Forelimb muscle (tissue), 1 donor: ENCODE measurements around the gene FAM98B. TPM values are rescaled to one million over a fixed set of nuclear protein-coding genes. Genes with fewer than 3 reads are reported as not detected.

Experiments used
- DNase-seq: peaks from one replicate; pipeline ENCODE4 v3.0.0-alpha.2; 2013; ENCODE audit warnings: low read depth
- polyA plus RNA-seq: library from polyadenylated mRNA; unstranded; fragments of 120-200 nt; gene quantifications from one replicate; pipeline ENCODE4 v1.2.1, GENCODE V29; 2013; ENCODE audit not compliant: insufficient read length

FAM98B gene
- polyA plus RNA-seq, 1 donor = 26.5 TPM

DNA sequence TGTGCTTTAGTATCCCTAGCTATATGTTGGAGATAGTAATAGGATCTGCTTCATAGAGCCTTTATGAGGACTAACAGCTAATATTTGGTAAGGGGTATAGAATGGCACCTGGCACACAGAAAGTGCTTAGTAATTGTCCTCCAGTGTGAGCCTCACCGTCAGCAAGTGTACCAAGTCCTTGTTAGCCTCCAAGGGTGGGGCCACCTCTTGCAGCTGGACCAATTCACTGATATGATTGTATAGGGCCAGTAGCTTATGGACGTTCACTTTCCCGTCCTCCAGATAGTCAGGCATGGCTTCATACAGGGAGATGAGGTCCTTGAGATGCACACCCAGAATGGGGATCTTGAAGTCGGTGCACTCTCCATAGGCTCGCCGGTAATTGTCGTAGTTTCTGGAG is 53.6 kb downstream of the FAM98B start:
- no peak for DNase-seq

DNA sequence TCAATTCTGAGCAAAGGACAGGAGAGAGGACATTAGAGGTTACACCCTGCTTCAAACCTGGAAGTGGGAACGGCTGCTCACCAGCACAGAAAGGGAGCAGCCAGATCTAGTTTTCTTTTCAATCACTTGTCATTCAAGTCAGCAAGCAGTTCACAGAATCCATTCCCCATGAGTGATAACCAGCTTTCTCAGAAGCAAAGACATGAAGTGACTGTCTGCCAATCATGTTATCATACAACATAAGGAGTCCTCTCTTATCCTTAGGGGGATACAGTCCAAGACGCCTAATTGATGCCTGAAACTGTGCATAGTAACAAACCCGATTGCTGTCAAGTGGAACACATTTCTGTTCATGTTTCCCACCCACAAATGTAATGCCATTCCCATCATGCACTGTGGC is 54.7 kb downstream of the FAM98B start:
- DNase-seq = no peak

DNA sequence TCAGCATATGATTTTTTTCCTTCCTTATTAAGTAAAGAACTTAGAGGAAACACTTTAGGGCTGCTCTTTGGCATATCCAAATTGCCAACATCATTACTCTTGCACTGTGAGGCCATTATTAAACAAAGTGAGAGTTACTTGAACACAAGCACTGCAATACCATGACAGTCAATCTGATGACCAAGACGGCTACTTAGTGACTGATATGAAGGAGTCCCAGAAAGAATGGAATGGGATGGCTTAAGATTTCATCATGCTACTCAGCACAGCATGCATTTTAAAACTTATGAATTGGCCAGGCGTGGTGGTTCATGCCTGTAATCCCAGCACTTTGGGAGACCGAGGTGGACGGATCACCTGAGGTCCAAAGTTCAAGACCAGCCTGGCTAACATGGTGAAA is 55.2 kb downstream of the FAM98B start:
- DNase-seq = no peak

DNA sequence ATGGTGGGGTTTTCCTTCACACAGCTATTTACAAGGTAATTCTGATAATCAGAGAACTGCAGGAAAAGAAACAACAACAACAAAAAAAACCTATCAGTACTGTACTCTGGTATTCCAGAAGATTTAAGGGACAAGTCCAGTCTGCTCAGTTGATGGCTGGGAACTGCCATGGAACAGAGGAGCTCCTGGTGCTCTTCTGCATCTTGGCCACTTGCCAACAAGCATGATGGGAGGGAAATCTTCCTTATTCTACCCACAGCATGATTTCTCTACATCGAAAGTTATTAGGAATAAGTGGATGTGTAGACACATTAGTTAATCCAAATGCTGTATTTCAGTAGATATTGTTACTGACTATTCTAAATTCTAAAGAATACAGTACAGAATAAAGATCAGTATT is 59.0 kb downstream of the FAM98B start:
- DNase-seq = no peak

DNA sequence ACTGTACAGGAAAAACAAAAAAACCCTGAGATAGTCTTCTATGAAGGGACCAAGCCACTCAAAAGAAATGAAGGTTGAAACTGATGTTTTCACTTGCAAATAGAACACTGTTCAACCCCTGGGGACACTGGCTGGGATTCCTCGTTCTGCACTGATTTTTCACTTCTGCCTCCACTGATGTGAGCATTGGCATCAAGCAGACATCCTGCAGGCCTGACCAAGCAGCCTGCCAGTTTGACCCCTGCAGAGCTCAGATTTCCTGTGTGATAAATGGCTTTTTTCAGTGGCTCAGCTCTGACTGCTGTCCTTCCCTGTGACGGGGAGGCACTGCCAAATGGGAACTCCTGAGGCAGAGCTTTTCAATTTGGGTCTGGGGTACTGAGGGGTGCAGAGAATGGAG is 60.7 kb downstream of the FAM98B start:
- no peak for DNase-seq

DNA sequence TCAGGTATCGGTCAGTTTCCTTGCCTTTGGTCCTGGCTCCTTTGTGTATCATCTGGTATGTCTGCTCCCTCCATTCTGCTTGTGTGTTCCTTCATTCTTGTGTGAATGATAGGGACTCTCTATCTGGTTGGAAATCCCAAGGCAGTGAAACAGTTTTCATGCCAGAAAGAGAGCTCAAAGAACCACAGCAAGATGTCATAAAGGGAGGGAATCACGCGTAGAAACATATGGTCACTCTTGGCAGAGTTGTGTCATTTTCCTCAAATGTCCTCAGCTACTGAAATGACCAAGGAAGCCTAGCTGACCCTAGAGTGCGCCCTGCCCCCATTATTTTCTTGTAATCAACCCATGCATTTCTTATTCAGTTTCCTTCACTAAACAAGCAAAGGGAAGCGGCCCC is 62.7 kb downstream of the FAM98B start:
- DNase-seq = no peak

DNA sequence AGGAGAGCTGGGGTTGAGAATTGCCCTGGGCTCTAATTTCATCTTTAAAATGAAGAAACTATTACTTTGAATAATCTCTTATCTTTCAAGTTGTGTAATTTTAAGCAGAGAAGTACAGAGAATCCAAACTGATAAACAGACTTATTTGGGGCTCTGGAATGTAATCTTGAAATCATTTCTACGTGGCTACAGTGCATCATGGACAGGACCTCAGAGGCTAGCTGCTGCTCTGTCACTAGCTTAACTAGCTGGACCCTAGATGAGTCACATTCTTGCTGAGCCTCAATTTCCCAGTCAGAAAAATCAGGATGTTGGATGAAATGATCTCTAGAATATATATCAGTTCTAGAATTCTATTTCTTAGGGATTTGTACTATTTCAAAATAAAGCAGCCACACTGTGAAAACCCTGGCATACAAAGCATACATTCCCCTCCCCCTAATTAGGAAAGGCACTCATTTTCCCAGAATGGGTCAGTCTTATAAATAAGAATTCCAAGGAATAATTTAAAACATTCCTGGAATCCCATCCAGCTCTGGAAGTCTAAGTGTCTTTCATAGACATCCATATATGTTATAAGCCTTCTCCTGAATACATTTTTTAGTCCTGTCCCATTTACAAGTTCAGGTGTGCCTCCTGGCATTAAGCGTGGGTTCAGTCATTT is 63.5 kb downstream of the FAM98B start:
- no peak for DNase-seq

DNA sequence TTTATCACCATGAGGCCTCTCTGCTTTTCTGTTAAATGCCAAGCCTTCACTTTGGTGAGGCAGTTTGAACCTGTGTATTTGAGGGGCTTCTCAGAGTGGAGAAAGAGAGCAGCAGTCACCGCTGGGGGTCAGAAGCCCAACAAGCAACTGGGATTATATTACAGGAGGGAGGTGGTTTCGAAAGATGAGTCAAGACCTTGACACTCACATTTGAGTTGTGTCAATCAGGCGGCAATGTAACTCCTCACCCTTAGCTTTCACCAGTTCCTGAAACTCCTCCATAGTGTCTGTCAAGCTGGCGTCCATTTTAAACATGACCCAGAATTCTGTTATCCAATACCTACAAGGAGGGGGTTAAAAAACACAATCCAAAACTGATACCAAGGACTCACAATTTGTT is 64.2 kb downstream of the FAM98B start:
- no peak for DNase-seq

DNA sequence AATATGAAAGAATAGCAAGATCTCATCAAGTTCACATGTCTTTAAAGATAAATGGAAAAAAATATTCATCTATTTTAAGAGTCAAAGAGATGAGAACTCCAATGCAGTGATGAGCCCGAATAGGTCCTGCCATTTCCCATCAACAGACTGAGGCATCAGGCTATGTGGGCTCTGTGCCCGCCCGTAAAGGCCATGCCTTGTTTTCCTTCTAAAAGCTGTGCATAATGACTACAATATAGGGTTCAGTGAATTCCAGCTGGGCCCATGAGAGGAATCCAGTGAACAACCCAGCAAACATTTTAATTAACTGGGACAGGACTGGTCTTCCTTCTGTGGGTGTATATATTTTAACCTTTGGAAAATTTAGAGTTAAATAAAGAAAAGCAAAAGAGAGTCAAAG is 66.1 kb downstream of the FAM98B start:
- no peak for DNase-seq

DNA sequence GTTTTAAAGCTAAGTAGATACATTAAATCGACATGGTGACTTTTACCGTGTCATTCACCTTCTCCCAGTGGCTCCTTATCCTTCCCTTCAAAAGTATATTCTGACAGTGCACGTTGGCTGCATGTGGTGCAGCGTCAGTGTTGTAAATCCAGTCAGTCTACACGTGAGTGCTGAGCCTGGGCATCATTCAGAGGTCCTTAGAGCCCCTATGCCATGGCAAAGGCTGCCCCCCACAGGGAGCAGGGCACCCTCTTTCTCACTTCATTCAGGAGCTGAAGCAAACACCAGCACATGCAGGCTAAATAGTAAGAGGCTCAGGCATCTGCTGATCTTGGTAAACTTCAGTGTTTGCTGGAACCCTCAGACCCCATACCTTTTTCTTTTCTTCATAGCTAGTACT is 67.4 kb downstream of the FAM98B start:
- DNase-seq = no peak

DNA sequence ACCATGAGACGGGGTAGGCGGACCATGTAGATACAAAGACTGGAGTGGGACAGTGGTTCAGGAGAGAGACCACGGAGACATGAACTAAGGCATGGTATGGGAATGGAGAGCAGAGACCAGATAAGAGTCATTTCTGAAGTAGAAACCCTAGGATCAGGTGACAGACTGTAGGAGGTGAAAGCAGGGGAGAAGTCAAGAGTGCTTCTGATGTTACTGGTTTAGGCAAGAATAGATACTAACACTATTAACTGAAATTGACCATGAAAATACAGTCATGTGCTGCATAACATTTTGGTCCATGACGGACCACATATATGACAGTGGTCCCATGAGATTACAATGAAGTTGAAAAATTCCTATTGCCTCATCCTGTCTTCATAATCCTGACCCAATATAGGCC is 69.0 kb downstream of the FAM98B start:
- no peak for DNase-seq

DNA sequence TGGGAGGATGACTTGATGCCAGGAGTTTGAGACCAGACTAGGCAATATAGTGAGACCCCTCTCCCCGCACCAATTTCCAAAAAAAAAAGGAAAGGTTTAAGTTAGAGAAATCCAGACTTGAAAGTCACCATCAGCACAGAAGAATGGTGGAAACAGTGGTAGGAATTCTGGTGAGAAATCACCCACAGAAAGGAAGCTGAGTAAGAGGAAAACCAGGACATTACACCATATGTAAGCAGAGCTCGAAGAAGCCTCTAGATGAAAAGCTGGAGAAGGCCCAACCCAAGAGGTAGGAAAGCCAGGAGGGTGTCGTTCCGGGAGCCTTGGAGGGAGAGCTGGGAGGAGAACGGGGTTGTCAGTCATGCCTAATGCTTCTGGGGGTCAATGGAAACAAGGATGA is 70.2 kb downstream of the FAM98B start:
- no peak for DNase-seq

DNA sequence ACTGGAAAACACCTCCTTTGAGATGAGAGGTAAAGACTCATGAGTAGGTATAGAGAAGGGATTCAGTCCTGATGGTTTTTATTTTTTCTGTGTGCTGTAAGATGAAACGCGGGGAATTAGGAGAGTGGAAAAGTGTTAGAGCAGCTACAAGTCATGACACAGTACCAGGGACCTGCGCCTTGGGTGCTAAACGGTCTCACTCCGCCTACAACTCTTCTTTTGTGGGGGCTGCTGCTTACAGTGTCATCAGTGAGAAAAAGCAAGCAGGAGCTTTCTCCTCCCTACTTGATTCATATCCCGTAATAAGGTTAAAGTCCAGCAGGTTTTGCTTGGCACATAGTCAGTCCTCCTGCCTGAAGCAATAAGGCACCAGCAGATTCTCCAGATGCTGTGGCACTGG is 71.6 kb downstream of the FAM98B start:
- DNase-seq = no peak

DNA sequence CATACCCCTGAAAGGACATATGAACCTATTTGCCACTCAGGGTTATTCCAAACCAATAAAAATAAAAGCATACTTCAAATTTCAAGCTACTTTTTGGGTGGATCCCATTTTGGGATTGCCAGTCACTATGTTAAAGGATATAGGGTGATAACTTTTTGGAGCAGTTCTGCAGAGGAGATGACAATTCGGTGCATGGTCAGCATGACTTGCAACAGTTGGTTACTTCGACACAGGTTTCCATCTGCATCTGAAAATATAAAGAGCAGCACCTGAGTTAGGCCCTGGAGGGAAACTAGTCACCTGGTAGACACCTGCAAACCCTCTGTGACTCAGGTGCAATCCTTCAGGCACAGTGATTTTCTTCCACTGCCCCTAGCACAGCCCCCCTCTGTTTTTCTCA is 72.2 kb downstream of the FAM98B start:
- no peak for DNase-seq

DNA sequence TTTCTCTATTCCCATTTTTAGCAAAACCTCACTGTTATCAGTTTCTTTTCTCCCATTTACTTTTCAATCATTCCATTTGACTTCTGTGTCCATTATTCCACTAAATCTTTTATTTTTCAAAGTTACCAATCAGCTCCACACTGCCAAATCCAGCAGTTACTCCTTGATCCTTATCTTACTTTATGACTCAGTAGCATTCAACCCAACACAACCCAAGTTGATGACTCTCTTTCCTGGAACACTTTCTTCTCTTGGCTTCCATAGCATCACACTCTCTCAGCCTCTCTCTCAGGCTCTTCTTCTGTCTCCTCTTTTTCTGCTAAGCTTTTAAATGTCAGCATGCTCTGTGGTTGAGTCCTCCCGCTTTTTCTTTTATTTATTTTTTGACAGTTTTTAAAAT is 74.4 kb downstream of the FAM98B start:
- DNase-seq = no peak

DNA sequence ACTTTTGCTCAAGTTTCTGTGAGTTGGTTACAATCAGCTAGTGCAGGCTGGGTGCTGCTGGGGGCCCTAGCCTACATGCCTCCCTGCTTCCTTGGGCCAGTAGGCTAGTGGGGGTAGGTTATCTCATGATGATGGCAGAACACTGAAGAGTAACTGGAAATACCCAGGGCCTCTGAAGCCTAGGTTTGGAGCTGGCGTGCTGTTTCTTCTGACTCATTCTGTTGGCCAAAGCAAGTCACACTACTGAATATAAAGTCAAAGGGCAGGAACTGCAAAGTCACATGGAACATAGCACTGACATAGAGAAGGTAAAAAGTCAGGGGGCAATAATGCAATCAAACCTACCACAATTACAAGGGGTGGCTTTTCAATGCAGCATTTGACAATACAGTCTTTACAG is 76.2 kb downstream of the FAM98B start:
- no peak for DNase-seq

DNA sequence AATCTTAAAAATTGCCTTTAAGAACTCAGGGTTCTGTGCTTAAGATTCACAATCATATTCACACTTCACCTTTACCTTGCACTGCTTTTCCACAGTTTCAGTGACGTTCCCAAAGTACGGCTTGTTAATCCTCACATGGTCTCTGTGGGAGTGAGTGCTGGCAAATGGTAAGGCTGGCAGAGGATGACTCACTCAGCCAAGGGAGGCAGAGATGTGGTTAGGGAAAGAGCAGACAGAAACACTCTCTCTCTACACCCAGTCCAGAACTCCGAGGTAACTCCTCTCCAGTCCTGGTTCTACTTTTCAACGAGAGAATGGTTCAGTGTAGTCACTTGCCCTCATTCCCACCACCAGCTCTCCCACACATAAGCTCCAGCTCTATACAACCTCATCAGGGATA is 77.6 kb downstream of the FAM98B start:
- DNase-seq = no peak

DNA sequence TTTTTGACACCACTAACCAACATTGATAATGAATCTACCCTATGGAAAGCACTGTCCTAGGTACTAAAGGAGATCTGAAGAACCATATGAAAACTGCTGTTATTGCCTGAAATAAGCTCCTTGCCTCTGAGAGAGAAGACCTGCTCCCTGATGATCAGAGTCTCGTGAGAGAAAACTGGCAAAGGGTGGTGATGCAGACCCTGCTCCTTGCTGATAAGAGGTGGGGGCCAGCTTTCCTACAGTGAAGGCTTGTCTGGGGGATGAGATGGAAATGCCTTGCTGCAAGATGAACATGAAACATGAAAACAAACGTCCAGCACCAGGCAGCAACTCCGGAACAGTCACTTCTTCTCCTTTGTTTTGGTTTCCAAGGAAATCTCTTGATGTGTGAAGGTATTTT is 78.8 kb downstream of the FAM98B start:
- DNase-seq = no peak

DNA sequence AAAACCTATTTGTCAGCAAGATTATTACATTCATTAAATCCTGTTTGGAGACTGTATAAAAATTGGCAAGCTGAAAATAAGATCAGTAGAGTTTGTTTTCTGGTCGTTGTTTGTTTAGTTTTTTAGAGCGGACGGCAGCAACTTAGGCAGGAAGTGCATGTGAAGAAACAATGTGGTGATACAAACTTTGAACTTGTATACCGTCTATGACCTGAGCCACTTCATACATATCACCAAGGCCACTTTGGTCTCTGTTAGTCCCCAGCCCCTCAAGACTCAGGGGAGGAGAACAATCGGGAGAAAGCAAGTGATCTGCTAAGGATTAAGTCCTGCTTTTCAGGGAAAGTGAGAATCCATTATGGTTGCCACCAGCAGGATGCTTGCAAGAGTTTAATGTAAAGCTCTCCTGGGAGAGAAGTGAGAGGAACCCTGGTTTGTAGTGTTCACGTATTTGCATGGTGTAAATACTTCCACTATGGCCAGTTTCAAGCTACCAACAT is 79.5 kb downstream of the FAM98B start:
- DNase-seq = no peak

DNA sequence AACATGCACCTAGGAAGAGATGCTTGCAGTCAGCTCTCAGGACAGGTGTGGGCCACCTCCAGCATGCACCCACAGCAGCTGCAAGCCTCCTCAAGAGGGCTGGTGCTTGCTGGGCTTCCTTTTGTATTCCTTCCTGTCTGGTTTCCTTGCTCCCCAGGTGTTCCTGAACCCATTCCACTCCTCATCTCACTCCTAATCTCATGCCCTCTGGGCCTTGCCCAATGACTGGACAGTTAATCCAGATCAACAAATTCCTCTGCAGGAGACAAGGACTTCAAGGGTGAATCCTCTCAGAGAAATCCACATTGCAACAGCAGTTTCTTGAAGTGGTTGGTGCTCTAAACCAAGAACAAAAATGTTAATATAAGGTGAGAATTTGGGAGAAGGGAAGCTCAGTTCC is 80.0 kb downstream of the FAM98B start:
- no peak for DNase-seq

DNA sequence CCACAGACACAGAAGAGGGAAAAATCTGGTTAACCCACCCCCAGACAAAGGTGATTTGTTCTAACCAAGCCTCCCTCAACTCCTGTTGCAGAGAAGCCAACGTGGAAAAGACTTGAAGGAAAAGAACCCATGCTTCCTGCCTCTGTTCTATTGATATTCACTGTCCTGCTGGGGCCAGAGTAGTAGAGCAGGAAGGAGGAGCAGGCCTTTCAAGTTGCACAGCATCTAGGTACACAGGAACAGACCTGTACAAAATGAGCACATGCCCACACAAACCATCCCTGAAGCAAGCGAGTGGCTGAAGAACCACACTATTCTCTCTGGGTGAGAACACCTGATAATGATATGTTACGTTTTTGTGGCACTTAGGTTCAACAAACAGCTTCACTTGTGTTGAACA is 80.8 kb downstream of the FAM98B start:
- no peak for DNase-seq

DNA sequence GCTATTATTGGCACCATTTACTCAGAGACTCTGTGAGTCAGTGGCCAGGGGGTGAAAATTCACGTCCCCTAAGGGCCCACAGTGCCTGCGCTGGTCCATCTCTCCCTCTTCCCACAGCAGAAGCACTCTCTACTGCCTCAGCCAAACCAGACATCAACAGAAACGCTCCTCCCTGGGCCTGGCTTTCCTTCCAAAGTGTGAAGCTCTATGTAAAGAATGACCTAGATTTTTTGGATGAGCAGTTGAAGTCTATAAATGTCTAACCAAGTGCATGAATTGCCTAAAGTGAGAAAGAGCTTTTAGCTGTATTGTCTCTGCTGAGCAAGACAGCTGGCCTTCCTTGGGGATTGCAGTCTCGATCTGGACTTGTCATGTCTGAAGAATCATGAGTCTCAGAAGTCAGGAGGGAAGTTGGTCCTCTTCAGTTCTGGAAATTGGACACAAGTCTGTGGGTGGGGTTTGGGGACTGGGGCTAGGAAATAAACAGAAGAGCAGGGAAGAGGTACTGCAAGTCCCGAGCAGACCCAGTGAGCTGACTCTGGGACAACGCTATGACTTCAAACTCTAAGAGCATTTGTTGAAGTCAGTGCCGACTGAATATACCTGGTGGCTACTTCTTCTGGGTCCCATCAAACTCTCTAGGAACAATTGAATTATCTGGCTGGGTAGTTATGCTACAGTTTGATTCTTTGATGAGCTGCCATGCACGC is 81.7 kb downstream of the FAM98B start:
- no peak for DNase-seq

DNA sequence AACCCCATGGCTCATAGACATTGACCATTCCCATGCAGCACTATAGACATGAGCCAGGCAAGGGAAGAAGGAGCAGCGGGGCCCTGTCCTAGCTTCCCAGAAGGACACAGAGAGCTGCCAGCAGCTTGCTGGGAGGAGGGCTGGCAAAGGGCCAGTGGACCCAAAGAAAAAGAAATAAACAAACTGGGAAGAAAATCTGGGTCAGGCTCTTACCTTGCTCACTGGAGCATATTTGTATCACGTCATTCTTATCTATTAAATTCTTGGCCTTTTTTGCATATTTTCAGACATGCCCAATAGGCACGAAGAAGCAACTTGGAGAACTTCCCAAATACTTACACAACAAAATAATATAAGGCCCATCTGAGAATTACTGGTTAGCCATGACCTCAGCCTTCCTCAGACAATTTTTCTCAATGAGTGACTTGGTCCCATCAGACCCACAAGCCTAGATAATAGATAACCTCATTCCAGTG is 82.3 kb downstream of the FAM98B start:
- no peak for DNase-seq
